HG02642 (cell line): ENCODE measurements around the gene ANO10.
"Not testable (repeated sequence)": the region's sequence is repeated elsewhere in the genome, so short reads cannot be mapped to it uniquely, and the experiment has no call there.

Source experiments
- ATAC-seq: cut with Tn5 transposase; IDR thresholded peaks from one replicate; pipeline ENCODE4 v1.9.1; 2021; ENCODE audit warnings: mild to moderate bottlenecking; ENCODE audit not compliant: unreplicated experiment, poor library complexity

Gene ANO10

DNA sequence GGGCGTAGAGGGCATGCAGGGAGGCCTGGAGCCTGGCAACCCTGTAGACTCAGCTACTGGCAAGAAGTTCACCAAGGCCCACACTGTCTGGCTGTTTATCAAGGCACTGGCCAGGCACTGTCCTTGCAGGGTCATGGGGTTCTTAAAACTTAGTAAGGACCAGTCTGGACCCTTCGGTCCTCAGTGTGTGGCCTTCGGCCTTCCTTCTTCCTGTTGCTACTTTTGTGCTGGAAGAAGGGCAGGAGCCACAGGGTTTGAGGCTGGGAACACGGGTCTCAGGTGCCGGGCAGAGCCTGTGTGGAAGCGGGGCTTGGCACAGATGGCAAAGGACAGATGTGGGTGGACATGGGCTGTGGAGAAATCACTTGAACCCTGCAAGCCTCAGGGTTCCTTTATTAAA, 258.9 kb downstream of the ANO10 start:
- ATAC-seq = no peak

DNA sequence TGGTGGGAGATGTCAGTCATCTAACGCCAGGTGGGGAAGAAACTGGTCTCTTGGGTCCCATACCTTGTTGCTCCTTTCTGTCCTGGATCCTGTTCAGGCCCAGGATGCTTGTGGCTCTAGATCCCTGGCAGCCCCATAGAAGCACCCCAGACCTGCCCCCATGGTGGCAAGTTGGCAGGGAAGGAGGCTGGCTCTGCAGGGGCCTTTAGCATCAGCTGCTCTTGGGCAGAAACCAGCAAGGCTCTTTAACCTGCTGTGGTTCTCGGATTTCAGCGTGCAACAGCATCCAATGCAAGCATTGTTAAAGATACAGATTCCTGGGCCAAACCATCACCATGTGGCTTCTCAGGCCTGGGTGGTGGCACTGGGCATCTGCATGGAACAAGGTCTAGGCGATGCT, 259.6 kb downstream of the ANO10 start:
- ATAC-seq = no peak

DNA sequence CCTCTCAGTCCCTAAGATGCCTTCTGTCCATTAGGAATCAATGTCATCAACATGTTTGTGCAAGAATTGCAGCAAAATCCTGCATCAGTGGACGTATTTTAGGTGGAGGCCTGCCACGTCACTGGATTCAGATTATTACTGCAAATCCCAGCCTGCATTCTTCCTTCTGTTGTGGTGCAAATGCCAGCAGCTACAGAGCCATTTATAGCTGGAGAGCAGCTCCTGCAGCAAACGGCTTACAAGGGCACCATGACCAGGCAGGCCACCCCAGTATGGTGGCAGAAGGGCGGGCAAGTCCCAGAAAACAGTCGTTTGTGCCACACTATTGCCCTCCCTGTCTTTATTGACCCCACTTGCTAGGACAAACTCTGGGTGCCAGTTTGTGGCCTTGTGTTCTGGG, 260.7 kb downstream of the ANO10 start:
- no peak for ATAC-seq

DNA sequence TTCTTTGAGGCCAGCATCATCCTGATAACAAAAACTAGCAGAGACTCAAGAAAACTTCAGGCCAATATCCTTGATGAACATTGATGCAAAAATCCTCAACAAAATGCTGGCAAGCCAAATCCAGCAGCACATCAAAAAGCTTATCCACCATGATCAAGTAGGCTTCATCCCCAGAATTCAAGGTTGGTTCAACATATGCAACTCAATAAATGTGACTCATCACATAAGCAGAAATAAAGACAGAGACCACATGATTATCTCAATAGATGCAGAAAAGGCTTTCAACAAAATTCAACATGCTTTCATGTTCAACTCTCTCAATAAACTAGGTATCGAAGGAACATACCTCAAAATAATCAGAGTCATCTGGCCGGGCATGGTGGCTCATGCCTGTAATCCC, 265.8 kb downstream of the ANO10 start:
- ATAC-seq = not testable (repeated sequence)

DNA sequence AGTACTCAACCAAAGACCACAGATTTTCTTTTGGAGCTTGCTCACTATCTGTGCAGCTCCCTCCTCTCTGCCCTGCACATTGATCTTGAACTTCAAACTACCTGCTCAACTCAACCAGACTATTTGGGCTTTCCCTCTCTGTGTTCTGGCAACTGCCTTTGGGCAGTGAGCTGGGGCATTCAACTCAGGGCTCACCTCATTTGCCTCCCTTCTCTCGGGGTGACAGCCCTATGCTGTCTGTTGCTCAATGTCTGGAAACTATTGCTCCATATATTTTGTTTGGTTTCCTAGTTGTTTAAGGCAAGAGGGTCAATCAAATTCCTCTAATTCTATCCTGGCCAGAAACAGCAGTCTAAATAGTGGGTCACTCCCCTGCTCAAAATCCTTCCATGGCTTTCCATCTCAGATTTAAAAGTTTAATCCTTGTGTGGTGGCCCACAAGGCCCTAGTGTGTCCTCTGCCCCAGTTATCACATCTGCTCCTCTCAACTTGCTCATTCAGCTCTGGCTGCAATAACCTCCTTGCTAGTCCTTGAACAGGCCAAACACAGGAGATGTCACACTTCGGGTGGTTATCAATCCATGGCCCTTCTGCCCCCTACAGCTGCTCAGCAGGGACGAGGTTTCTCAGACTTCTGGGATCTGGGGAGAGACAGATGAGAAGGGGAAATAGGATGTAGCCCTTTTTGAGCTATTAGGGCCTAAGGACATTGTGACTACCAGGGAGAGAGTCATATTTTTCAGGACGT, 267.7 kb downstream of the ANO10 start:
- no peak for ATAC-seq

DNA sequence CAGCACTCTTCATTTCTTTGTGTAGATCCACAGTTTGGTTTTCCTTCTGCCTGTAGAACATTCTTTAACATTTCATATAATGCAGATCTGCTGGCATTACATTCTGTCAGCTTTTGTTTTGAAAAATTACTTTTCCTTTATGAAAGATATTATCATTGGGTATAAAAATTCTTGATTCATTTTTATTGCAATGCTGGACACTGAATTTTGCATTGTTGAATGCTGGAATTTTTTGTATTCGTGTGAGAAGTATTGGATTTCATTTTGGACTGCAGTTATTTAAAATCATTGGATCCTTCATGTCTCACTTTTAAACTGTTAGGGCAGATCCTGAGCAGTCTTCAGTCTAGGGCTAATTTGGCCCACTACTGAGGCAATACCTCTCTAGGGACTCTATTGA, 268.4 kb downstream of the ANO10 start:
- ATAC-seq = no peak

DNA sequence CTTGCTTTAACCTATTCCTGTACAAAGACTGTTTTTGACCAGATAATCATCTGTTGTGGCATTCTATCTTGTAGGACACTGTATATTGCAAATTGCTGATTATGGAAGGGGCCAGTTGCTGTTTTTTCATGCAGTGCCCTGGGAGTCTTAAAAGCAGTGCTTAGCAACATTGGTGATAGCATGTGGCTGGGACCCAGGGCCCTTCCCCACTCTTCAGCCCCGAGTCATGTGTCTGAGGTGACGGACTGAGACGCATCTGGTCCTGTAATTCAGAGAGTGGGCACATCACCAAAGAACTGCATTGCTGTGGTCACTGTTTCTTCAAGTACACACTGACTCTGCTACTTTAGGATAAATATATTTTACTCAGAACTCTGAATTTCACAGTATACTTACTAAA, 272.1 kb downstream of the ANO10 start:
- ATAC-seq = no peak

DNA sequence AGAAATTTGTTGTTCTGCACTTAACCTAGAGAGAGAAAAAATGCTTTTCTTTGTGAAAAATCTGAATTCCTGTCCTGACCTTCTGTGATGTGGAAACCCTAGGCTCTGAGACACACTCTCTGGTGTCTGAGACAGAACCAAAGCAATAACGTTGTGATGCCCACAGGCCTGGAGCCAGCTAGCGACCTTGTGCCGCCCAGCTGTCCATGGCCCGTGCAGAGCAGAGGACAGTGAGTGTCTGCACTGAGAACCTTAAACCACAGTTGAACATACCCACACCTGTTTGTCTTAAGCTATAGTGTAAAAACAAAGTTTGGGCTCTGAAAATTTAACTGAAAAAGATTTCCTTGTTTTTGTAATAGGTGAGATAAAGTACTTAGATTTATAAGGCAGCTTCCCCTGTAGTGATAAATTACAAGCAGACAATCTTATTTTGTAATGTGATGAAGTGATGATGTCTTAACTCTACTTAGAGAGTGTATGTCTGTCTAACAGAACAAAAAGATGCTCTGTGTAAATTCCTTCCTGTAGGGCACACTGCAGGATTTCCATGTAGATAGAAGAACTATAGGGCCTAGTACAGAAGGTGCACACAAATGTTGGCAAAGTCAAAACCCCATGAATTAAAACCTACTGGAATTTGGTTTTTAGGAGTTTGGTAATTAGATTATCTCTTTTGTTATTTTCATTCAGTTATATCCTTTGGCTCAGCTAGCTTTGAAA, 272.8 kb downstream of the ANO10 start:
- no peak for ATAC-seq

DNA sequence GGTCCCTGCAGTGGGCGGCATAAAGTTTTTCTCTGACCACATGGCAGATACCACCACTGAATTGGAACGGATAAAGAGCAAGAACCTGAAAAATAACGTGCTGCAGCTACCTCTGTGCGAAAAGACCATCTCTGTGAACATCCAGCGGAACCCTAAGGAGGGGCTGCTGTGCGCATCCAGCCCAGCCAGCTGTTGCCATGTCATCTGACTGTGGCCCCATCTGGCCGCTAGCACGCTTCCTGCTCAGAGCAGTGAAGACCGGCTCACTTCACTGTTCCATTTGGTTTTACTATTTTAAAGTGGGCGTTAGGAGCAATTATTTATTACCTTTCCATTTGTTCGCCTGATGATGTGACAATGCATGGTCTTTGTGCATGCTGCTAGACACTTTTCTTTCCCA, 273.5 kb downstream of the ANO10 start:
- no peak for ATAC-seq

DNA sequence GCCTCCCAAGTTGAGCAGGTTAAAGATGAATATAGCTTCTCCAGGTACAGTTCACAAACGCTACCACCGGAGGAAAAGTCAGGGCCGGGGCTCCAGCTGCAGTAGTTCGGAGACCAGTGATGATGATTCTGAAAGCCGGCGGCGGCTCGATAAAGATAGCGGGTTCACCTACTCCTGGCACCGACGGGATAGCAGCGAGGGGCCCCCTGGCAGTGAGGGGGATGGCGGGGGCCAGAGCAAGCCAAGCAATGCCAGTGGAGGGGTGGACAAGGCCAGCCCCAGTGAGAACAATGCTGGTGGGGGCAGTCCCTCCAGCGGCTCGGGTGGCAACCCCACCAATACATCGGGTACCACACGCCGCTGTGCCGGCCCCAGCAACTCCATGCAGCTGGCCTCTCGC, 274.0 kb downstream of the ANO10 start:
- ATAC-seq = no peak

DNA sequence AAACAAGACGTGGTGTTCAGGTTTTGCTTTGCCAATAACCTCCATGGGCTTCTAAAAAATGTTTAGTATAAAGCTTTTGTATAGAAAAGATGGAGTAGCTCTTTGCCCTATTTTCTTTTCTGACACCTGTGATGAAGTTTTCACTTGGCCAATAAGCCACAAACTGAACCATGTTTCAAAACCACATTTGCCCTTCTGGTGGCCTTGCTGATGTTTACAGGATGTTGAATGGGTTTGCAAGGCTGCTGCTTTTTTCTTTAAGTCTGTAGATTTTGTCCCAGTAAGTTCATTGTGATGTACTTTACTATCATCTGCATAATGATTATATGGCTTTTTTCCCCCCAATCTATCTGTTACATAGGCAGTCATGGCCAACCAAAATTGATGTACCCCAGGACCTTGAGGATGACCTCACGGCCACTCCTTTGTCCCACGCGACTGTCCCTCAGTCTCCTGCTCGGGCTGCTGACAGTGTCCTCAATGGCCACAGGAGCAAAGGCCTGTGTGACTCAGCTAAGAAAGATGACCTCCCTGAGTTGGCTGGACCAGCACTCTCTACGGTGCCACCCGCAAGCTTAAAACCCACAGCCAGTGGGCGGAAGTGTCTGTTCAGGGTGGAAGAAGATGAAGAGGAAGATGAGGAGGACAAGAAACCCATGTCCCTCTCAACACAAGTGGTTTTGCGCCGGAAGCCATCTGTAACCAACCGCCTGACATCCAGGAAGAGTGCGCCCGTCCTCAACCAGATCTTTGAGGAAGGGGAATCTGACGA, 274.6 kb downstream of the ANO10 start:
- no peak for ATAC-seq

DNA sequence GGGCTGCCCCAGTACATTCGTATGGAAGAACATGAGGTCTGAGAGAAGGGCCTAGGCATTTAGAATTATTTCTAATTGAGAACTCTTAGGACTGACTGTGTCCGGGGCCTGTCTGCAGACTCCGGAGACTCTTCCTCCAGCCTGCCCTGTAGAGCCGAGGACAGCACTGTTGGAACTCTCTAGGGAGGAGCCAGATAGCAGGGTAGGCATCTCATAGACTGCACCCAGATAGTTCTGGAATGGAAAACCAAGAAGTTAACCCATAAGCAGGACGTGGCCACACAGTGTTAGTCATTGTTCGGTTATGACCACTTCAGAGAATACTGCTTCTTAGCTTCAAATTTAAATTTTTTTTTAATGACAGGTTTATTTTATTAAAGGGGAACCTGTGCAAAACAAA, 275.9 kb downstream of the ANO10 start:
- ATAC-seq = no peak

DNA sequence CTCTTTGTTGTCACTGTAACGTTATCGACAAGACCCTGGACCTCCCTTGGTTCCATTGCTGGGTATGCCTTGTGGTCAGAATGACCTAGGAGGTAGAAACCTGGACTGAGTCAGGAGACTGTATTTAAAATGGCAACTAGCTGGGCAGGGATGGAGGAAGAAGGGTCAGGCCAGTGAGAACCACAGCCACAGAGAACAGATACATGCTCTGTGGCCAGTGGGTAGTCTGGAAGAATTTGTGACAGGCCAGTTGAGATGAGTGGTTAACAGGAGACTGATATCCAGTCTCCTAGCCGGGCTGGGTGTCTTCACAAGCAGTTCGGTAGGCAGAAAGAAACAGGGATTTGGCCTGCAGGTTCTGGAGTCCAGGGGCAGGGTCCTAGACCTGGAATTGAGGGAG, 276.6 kb downstream of the ANO10 start:
- no peak for ATAC-seq

DNA sequence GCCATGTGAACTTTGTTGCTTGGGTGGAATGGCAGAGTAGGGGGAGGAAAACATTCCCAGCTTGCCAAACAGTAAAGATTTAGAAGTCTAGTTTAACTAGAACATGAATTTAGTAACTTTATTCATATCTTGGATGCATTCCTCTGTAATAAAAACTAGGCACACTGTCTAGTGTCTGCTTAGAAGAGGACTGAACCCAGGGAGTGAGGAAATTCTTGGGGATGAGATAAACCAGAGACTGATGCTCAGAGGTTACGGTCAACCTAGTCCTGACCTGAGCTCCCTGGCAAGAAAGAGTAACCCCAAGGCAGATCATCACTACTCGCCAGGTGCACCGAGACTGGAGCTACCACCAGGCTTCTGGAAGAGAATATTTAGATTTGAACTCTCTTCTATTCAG, 277.3 kb downstream of the ANO10 start:
- no peak for ATAC-seq

DNA sequence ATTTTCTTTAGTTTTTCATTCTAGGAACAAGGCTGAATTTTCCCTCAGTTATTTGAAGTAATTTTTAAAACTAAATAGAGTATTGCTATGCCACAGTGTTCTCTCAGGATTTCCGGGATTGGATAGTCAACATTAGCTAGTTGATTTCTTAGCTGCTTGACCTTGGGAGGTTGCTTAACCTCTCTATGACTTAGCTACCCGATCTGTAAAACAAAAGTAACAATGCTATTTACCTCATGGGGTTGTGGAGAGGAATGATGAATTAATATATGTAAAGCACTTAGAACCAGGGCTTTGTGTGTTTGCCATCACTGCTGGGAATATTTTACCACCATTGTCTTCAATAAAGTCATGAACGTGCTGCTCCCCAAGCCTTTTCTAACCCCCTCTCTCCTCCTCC, 278.0 kb downstream of the ANO10 start:
- ATAC-seq = no peak

DNA sequence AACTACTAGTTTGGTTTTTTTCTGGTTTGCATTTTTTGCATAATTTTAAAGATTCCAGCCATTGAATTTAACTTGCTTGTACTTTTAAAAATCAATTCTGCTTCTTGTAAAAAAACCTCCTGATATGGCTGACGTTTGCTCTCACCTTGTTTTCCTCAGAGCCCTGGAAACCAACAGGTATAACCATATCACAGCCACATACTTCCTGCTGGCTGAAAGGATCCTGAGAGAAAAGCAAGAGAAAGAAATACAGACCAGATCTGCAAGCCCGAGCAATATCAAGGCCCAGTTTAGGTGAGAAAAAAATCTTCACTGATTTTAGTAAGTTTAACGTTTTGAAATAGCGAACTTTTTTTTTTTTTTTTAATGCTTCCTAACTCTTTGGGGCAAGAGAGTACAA, 278.6 kb downstream of the ANO10 start:
- ATAC-seq = no peak

DNA sequence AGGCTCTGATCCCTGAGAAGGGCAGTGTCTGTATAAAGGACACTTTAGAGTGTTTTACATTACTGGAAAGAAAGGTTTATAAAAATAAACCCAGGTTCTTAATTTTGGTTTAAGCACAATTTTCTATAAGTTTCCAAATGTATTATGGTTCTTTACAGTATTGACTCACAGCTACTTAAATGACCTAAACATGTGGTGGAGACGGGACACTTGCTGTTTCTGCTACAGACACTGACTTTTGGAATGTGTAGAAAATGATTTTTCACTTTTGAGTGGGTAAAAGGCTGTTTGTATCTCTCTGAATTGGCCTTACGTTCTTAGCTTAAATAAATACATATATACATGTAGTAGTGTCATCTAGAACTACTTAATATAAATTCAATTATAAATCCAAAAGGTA, 280.0 kb downstream of the ANO10 start:
- no peak for ATAC-seq

DNA sequence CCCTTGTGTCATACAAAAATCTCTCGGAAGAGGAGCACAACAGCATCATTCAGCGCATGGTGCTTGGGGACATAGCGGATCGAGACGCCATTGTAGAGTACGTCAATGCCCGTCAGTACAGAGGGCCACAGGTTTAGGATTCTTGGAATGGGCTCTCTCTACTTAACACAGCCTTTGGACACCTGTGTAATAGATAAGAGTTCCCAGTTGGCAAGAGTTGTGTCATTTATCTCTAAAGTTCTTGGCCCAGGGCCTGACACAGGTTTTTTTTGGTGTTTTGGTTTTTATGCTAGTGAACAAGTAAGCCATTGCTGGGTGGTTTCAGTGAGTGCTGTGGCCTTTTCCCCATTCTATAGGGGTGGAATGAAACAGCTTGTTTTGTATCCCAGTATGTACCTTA, 281.4 kb downstream of the ANO10 start:
- ATAC-seq = no peak

DNA sequence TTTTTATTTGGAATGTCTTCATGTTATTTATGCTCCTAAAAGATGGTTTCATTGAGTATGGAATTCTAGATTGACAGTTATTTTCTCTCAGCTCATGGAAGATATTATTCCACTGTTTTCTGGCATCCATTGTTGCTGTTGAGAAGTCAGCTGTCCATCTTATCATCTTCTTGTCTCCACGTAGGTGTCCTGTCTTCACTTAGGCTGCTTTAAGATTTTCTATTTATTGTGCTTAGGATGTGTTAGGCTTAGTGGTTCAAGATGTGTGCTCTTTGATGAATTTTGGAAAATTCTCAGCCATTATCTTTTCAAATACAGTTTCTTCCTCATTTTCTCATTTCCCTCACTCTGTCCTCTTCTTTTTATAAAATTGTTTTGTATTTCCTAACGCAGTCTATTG, 283.5 kb downstream of the ANO10 start:
- ATAC-seq = no peak

DNA sequence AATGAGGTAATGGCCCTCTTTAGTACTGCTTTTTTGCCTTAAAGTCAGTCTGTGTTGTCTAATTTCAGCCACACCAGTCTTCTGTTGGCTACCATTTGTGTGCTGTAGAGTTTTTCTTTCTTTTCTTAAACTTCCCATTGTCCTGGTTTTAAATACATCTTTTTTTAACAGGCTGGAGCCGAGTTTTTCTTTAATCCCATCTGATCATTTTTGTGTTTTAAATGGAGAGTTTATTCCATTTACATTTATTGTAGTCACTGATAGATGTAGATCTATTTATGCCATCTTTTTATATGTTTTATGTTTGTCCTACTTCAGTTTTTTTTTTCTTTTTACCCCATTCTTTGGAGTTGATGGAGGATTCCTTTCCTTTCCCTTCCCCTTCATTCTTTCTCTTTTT, 286.0 kb downstream of the ANO10 start:
- ATAC-seq = no peak

DNA sequence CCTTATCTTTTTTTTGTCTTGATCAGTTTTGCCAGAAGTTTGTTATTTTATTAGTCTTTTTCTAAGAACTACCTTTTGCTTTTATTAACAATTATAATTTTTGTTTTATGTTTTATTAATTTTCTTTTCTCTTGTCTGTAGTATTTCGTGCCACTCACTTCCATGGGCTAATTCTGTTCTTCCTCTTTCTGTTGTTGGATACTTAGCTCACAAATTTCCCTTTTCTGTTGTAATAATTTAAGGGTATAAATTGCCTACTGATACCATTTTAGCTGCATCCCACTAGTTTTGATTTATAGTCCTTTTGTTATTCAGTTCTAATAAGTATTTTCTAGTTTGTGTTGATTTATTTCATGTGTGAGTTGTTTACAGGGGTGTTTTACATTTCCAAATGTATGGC, 286.8 kb downstream of the ANO10 start:
- ATAC-seq = no peak
